HG02973 (cell line): ENCODE measurements around the gene CCT7.
"Not testable (repeated sequence)": the region's sequence is repeated elsewhere in the genome, so short reads cannot be mapped to it uniquely, and the experiment has no call there.

Source experiments
- ATAC-seq: cut with Tn5 transposase; IDR thresholded peaks from one replicate; pipeline ENCODE4 v1.9.1; 2021; ENCODE audit warnings: moderate library complexity; ENCODE audit not compliant: unreplicated experiment

Gene CCT7

GRCh38 chr2:73254343-73255006 is 20.4 kb downstream of the CCT7 start:
- no peak for ATAC-seq

GRCh38 chr2:73255007-73255644 is 21.0 kb downstream of the CCT7 start:
- no peak for ATAC-seq

GRCh38 chr2:73255907-73256617 is 22.0 kb downstream of the CCT7 start:
- ATAC-seq = no peak

GRCh38 chr2:73256618-73256922 is 22.5 kb downstream of the CCT7 start:
- ATAC-seq = no peak

GRCh38 chr2:73257021-73257420 is 22.9 kb downstream of the CCT7 start:
- no peak for ATAC-seq

GRCh38 chr2:73257425-73258125 is 23.5 kb downstream of the CCT7 start:
- ATAC-seq = no peak

GRCh38 chr2:73258186-73258912 is 24.2 kb downstream of the CCT7 start:
- ATAC-seq = no peak

GRCh38 chr2:73258913-73259215 is 24.8 kb downstream of the CCT7 start:
- no peak for ATAC-seq

- no peak for ATAC-seq
These were observed 25.2 kb downstream of the CCT7 start for GRCh38 chr2:73259276-73259675.

GRCh38 chr2:73259704-73260337 is 25.7 kb downstream of the CCT7 start:
- ATAC-seq = no peak

GRCh38 chr2:73260338-73260984 is 26.4 kb downstream of the CCT7 start:
- ATAC-seq = no peak

GRCh38 chr2:73262108-73262651 is 28.1 kb downstream of the CCT7 start:
- ATAC-seq = no peak

GRCh38 chr2:73262691-73263429 is 28.8 kb downstream of the CCT7 start:
- not testable (repeated sequence) for ATAC-seq

- no peak for ATAC-seq
These were observed 29.6 kb downstream of the CCT7 start for GRCh38 chr2:73263540-73264331.

GRCh38 chr2:73264332-73264606 is 30.2 kb downstream of the CCT7 start:
- no peak for ATAC-seq

GRCh38 chr2:73264783-73265182 is 30.7 kb downstream of the CCT7 start:
- no peak for ATAC-seq

GRCh38 chr2:73265298-73266060 is 31.4 kb downstream of the CCT7 start:
- ATAC-seq = no peak
